ENCODE results near the gene PIGO. TPM values are rescaled to one million over a fixed set of nuclear protein-coding genes. Genes with fewer than 3 reads are reported as not detected.
A peak's percentile ranks its signal among the peaks of the same experiment; 100 is the strongest.

The PIGO gene
- total RNA-seq (10 to 100 TPM; 12.9 to 26.2 (median 15.6) TPM), polyA plus RNA-seq (10 to 100 TPM in 2 of 3 donors, 1 to 10 TPM in 1; 4.3 to 17.9 (median 14.3) TPM)
- long read RNA-seq, donor 1, result 0 reads
- long read RNA-seq, donor 2, result 0 reads
- long read RNA-seq, donor 3, full-length matches to known transcripts, result 1 of 1 reads
- long read RNA-seq, donor 3, partial matches to known transcripts, result 0 of 1 reads
- long read RNA-seq, donor 3, other reads (novel, unspliced or antisense), result 0 of 1 reads
- long read RNA-seq, donor 4, result 0 reads
- long read RNA-seq, donor 5, result 0 reads
- long read RNA-seq, donor 6, partial matches to known transcripts, result 5 of 7 reads
- long read RNA-seq, donor 6, other reads (novel, unspliced or antisense), result 0 of 7 reads
- long read RNA-seq, donor 7, result 0 reads
- long read RNA-seq, donor 8, partial matches to known transcripts, result 0 of 1 reads
- long read RNA-seq, donor 8, other reads (novel, unspliced or antisense), result 0 of 1 reads
- long read RNA-seq, donor 9, full-length matches to known transcripts, result 2 of 10 reads
- long read RNA-seq, donor 9, partial matches to known transcripts, result 8 of 10 reads
- long read RNA-seq, donor 9, other reads (novel, unspliced or antisense), result 0 of 10 reads
- long read RNA-seq, donor 10, result 0 reads

- peaks cover 23 to 61% (median 54%) of the 10 kb centered on the region in 4 donors for H3K36me3 ChIP-seq
- DNase-seq, result peak; percentile 92 to 97
- peak within 1 kb of the TSS; percentile 53 to 84 (median 78) for H3K4me3 ChIP-seq
- no peaks in the 10 kb centered on the region for H3K9me3 ChIP-seq
- no peak for TF ChIP-seq EP300 (IDR thresholded peaks at IDR 0.05)
- peak; percentile 46 to 74 (median 68) for TF ChIP-seq POLR2AphosphoS5 (IDR thresholded peaks at IDR 0.05)
- peak in 5 of 7 experiments; percentile 47 to 80 (median 64) for TF ChIP-seq CTCF (IDR thresholded peaks at IDR 0.05)
- peak in 1 of 4 donors; percentile 47 for TF ChIP-seq POLR2A (IDR thresholded peaks at IDR 0.05)
- no peaks in the 10 kb centered on the region for H3K27me3 ChIP-seq
- H3K4me1 ChIP-seq, result peaks cover 12 to 35% (median 20%) of the 10 kb centered on the region in 4 donors
- 0 to 1% (median 0%) methylated on average over 22 to 53 of the region's 53 CpGs for WGBS, 5 donors
- peak within 1 kb of the TSS; percentile 93 to 98 (median 96) for H3K27ac ChIP-seq
- intact Hi-C loops (cut with DNase I; ENCODE audit: low total_unique reads), result no loop called here
Measured at GRCh38 chr9:35096035-35096849, at the start of gene PIGO. Gene PIGO, minus strand, starts transcription at chr9:35096591. Its CDS starts 1,026 bp downstream, at chr9:35095565.

GRCh38 chr9:35142037-35142436 is 45.6 kb upstream of the PIGO start:
- Histone ChIP-seq H3K27ac (no peak overlapping the region), H3K36me3 (no peaks in the 10 kb centered on the region), H3K4me1 (peaks cover 0 to 3% (median 0%) of the 10 kb centered on the region in 4 donors), H3K4me3 (no peak overlapping the region), H3K9me3 (peaks cover 5 to 58% (median 33%) of the 10 kb centered on the region in 4 donors), H3K27me3 (no peaks in the 10 kb centered on the region)
- intact Hi-C loops (cut with DNase I; ENCODE audit: low total_unique reads), result no loop called here
- WGBS, 5 donors, result 82 to 95% (median 94%) methylated on average over 5 of the region's 5 CpGs
- no peak for DNase-seq
- TF ChIP-seq POLR2AphosphoS5 (IDR thresholded peaks at IDR 0.05) (no peak), EP300 (IDR thresholded peaks at IDR 0.05) (no peak), CTCF (IDR thresholded peaks at IDR 0.05) (no peak), POLR2A (IDR thresholded peaks at IDR 0.05) (no peak)

GRCh38 chr9:35140093-35140492 is 43.7 kb upstream of the PIGO start:
- Histone ChIP-seq H3K36me3 (no peaks in the 10 kb centered on the region), H3K27ac (no peak overlapping the region), H3K4me1 (peaks cover 0 to 3% (median 0%) of the 10 kb centered on the region in 4 donors), H3K4me3 (no peak overlapping the region), H3K9me3 (peaks cover 5 to 48% (median 29%) of the 10 kb centered on the region in 4 donors), H3K27me3 (no peaks in the 10 kb centered on the region)
- no peak for DNase-seq
- intact Hi-C loops (cut with DNase I; ENCODE audit: low total_unique reads), result no loop called here
- TF ChIP-seq EP300 (IDR thresholded peaks at IDR 0.05) (no peak), CTCF (IDR thresholded peaks at IDR 0.05) (no peak), POLR2AphosphoS5 (IDR thresholded peaks at IDR 0.05) (no peak), POLR2A (IDR thresholded peaks at IDR 0.05) (no peak)
- WGBS, 5 donors, result 79 to 94% (median 92%) methylated on average over 2 of the region's 2 CpGs

- Histone ChIP-seq H3K27me3 (no peaks in the 10 kb centered on the region), H3K27ac (no peak overlapping the region), H3K36me3 (no peaks in the 10 kb centered on the region), H3K9me3 (peaks cover 2 to 18% (median 12%) of the 10 kb centered on the region in 4 donors), H3K4me3 (no peak overlapping the region), H3K4me1 (peaks cover 0 to 7% (median 1%) of the 10 kb centered on the region in 4 donors)
- TF ChIP-seq POLR2AphosphoS5 (IDR thresholded peaks at IDR 0.05), result no peak
- TF ChIP-seq EP300 (IDR thresholded peaks at IDR 0.05), result no peak
- no peak for TF ChIP-seq POLR2A (IDR thresholded peaks at IDR 0.05)
- no peak for TF ChIP-seq CTCF (IDR thresholded peaks at IDR 0.05)
- intact Hi-C loops (cut with DNase I; ENCODE audit: low total_unique reads), result no loop called here
- WGBS, 5 donors, result 47 to 69% (median 52%) methylated on average over 8 of the region's 8 CpGs
- DNase-seq, result no peak
Measured at GRCh38 chr9:35136866-35137265, 40.5 kb upstream of the PIGO start.
